C4-2B (cell line): Measurements from ENCODE around the gene NFAT5.
"Not testable (repeated sequence)": the region's sequence is repeated elsewhere in the genome, so short reads cannot be mapped to it uniquely, and the experiment has no call there.

Experiments
- H3K27ac ChIP-seq: fragments of 450-650 bp; 2 replicates; pipeline ENCODE4 v1.5.1; 2017
- ZFX ChIP-seq: fragments of 450-650 bp; IDR thresholded peaks from 2 replicates; pipeline ENCODE4 v1.6.1; 2017
- TF ChIP-seq, protein P1 (sequence below): fragments of 450-650 bp; conservative IDR thresholded peaks from 2 replicates; pipeline ENCODE4 v1.5.1; 2017; ENCODE audit warnings: mild to moderate bottlenecking

Gene NFAT5

DNA sequence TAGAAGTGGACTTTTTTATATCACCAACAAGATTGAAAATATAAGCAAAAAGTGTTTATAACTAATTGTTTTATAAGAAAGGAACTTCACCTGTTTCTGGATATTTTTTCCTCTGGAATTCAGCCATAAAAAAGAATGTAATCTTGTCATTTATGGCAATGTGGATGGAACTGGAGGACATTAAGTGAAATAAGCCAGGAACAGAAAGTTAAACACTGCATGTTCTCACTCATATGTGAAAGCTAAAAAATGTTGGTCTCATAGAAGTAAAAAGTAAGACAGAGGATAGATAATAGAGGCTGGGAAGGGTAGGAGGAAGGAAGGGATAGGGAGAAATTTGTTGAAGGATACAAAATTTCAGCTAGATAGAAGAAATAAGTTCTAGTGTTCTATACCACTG is 67.6 kb downstream of the NFAT5 start:
- H3K27ac ChIP-seq: no peak overlapping the region
- TF ChIP-seq, protein P1, sequence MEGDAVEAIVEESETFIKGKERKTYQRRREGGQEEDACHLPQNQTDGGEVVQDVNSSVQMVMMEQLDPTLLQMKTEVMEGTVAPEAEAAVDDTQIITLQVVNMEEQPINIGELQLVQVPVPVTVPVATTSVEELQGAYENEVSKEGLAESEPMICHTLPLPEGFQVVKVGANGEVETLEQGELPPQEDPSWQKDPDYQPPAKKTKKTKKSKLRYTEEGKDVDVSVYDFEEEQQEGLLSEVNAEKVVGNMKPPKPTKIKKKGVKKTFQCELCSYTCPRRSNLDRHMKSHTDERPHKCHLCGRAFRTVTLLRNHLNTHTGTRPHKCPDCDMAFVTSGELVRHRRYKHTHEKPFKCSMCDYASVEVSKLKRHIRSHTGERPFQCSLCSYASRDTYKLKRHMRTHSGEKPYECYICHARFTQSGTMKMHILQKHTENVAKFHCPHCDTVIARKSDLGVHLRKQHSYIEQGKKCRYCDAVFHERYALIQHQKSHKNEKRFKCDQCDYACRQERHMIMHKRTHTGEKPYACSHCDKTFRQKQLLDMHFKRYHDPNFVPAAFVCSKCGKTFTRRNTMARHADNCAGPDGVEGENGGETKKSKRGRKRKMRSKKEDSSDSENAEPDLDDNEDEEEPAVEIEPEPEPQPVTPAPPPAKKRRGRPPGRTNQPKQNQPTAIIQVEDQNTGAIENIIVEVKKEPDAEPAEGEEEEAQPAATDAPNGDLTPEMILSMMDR: no peak
- no peak for TF ChIP-seq ZFX

- not testable (repeated sequence) for H3K27ac ChIP-seq
These were observed 70.9 kb downstream of the NFAT5 start for GRCh38 chr16:69636563-69637146.

DNA sequence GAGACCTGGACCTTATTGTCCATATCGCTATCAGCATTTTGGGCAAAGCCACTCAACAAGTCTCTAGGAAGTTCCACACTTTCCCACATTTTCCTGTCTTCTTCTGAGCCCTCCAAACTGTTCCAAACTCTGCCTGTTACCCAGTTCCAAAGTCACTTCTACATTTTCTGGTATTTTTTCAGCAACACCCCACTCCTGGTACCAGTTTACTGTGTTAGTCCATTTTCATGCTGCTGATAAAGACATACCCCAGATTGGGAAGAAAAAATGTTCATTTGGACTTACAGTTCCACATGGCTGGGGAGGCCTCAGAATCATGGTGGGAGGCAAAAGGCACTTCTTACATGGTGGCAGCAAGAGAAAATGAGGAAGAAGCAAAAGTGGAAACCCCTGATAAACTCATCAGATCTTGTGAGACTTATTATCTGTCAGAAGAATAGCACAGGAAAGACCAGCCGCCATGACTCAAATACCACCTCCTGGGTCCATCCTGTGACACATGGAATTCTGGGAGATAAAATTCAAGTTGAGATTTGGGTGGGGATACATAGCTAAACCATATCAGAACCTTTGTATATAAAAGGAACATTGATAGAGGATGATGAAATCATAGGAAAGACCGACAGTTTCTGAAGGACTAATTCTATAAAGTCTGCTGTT is 71.6 kb downstream of the NFAT5 start:
- H3K27ac ChIP-seq: not testable (repeated sequence)

GRCh38 chr16:69643997-69644396 is 78.2 kb downstream of the NFAT5 start:
- not testable (repeated sequence) for H3K27ac ChIP-seq

GRCh38 chr16:69644790-69645189 is 79.0 kb downstream of the NFAT5 start:
- no peak overlapping the region for H3K27ac ChIP-seq
- no peak for TF ChIP-seq ZFX
- TF ChIP-seq, protein P1: no peak

DNA sequence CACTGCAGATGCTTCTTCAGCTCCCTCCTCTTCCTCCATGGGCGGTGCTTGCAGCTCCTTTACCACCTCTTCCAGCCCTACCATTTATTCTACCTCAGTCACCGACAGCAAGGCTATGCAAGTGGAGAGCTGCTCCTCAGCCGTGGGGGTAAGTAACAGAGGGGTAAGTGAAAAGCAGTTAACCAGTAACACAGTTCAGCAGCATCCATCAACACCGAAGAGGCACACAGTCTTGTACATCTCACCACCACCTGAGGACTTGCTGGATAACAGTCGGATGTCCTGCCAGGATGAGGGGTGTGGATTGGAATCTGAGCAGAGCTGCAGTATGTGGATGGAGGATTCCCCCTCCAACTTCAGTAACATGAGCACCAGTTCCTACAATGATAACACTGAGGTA is 81.3 kb downstream of the NFAT5 start:
- no peak overlapping the region for H3K27ac ChIP-seq
- TF ChIP-seq, protein P1: no peak
- no peak for TF ChIP-seq ZFX

GRCh38 chr16:69651217-69651616 is 85.5 kb downstream of the NFAT5 start:
- TF ChIP-seq, protein P1: no peak
- no peak for TF ChIP-seq ZFX
- no peak overlapping the region for H3K27ac ChIP-seq

DNA sequence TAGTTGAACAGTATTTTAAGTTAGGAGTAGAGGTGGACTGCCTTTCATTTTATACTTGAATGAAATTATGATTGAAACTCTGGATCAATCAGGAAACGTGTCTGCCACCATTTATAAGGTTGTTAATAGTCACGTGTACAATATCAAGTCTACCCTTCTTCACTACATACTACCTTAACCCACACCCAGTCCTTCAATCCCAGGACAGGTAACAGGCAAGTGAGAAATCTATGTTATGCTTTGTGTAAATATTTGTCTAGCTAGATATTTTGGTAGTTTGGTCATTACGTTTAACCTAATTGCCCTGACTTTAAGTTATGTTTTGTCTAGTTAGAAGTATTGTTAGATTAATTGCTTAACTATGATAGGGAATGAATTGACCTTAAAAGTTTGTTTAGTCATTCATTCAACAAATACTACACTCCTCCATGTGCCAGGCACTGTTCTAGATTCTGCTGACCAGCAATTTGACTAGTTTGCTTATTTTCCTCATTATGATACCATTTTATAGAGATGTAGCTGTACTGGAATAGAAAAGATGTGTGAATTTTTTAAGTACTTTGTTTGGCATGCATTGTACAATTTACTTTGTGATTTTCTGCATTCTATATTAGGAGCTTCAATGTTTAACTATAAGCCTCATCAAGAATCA is 88.6 kb downstream of the NFAT5 start:
- H3K27ac ChIP-seq: no peak overlapping the region
- TF ChIP-seq ZFX: no peak
- TF ChIP-seq, protein P1: no peak

GRCh38 chr16:69660166-69660565 is 94.4 kb downstream of the NFAT5 start:
- TF ChIP-seq ZFX: no peak
- TF ChIP-seq, protein P1: no peak
- no peak overlapping the region for H3K27ac ChIP-seq
